Gastrocnemius medialis (tissue), 4 donors: Measurements from ENCODE around the gene SPOCD1.

Source experiments
- CTCF ChIP-seq, 5 experiments: fragments of 450-650 bp in 3 of 5; fragments of 200-600 bp in 2 of 5; sonication (generic) in 2 of 5; IDR thresholded peaks in 4 of 5; conservative IDR thresholded peaks in 1 of 5; 1 replicate in 4 of 5; 2 replicates in 1 of 5; pipeline ENCODE4 v1.5.1; 2016 to 2019; ENCODE audit warnings: antibody characterized with exemption in 5 of 5, mild to moderate bottlenecking in 3 of 5, moderate library complexity in 3 of 5
- POLR2A ChIP-seq, 2 donors: fragments of 450-650 bp; IDR thresholded peaks; one replicate each; pipeline ENCODE4 v1.6.1; 2017; ENCODE audit warnings: antibody characterized with exemption in 2 of 2, mild to moderate bottlenecking in 2 of 2, moderate library complexity in 2 of 2

GRCh38 chr1:31759298-31760023 lies 56.4 kb downstream of the SPOCD1 start:
- no peak for TF ChIP-seq CTCF (IDR thresholded peaks at IDR 0.05 in 4 of 5, conservative IDR thresholded peaks at IDR 0.05 in 1 of 5)
- TF ChIP-seq POLR2A (IDR thresholded peaks at IDR 0.05), result no peak
